ENCODE data around the gene PARK7. TPM values are rescaled to one million over a fixed set of nuclear protein-coding genes. Genes with fewer than 3 reads are reported as not detected.

Gene PARK7
- total RNA-seq, 1 experiment from 2014 or later = 257 TPM

- peak; percentile 18 for DNase-seq (ENCODE audit: low read depth)
These were observed 61.9 kb downstream of the PARK7 start for GRCh38 chr1:8023287-8023994.

DNA sequence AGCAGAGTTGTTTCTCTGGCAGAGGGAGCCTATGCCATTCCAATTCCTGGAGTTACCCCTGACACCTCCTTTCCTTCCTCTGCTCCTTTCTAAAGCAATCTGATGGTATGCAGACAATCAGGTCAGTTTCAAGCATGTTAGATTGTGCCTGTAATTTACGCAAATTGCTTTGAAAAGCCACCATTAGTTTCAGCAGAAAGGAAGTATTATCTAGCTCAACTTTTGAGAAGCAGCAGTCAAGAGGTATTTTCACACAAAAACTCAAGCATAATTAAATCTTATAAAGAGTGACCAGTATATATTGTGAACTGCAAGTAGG lies 62.4 kb downstream of the PARK7 start:
- peak; percentile 14 for DNase-seq (ENCODE audit: low read depth)

- DNase-seq (ENCODE audit: low read depth) = peak; percentile 23
These were observed 62.8 kb downstream of the PARK7 start for GRCh38 chr1:8024329-8024728.

DNA sequence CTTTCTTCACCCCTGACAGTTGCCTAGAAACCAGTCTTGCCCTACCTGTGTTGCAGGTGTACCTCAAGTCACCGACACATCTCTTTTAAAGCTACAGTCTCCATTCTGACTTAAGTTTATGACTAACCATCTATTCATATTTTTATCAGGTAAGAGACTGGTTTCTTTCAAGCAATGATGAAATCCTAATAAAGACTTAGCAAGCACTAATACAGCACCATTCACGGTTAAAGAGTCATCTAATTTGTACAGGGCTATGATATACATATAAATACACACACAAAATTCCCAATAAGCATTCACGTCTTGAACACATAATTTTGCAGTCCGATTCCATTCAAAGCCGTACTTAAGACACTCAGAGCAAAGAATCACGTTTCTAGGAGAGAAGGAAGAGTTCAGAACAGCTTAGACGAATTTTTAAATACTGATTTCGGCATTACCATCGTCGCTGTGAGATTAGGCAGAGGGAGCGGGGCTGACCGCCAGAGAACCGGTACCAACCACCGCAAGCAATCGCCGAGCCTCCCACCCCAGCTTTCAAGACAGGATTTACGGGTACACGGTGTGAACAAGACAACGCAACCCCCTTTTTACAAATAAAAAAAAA lies 63.7 kb downstream of the PARK7 start:
- peak; percentile 49 for DNase-seq (ENCODE audit: low read depth)

DNA sequence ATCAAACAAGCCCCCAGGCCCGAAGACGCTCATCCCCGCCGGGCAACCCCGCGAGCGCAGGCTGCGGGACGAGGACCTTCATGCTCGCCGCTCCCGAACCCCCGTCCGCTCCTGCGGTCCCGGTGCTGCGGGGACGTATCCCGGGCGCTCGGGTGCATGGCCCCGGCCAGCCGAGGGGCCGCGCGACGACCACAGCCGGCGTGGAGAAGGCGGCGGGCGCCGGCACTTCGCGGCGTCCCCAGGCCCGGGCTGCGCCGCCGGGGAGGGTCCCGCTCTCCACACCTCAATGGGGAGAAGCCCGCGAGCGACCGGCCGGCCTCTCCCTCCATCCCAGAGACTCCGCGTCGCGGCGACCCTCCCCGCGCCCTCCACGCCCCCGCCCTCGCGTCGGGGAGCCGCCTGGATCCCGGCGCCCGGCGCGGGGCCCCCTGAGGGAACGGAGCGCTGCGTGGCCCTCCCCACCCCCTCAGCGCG lies 64.2 kb downstream of the PARK7 start:
- DNase-seq (ENCODE audit: low read depth) = no peak

DNA sequence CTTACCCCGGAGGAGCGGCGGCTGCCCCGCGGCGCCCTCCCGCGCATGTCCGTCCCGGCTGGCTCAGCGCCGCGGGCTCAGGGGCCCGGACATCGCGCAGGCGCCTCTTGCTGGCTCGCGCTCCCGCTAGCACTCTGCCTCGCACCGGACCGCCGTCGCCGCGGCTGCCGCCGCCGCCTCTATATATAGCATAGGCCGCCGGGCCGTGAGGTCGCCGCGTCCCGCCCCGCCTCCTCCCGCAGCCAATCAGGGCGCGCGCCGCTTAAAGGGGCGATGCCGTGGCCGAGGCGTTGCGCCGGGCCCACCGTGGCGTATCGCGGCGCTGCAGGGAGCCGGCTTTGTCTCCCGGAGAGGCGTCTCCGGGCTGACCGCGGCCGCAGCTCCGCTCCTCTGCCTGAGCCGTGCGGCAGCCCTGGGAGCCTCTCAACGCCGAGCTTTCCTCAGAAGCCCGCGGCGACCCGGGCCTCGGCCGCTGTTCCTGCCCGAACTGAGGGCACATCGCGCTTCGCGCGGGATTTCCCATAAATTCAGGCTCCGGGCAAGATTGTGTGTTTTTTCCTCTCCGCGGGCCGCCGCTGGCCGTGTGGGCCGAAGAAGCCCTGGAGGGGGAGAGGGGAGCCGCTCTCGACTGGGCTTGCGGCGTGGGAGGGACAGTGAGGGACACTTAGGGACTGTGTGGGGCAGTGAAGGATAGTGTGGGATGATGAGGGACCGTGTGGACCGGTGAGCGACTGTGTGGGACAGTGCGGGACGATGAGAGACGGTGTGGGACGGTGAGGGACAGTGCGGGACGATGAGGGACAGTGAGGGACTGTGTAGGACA lies 64.9 kb downstream of the PARK7 start, which contains the start of gene ERRFI1:
Gene ERRFI1, minus strand, starts transcription at position 157 of the 823 bp plus-strand sequence. CDS start 10,690 bp downstream, outside the sequence.
- peak; percentile 95 for DNase-seq (ENCODE audit: low read depth)

DNA sequence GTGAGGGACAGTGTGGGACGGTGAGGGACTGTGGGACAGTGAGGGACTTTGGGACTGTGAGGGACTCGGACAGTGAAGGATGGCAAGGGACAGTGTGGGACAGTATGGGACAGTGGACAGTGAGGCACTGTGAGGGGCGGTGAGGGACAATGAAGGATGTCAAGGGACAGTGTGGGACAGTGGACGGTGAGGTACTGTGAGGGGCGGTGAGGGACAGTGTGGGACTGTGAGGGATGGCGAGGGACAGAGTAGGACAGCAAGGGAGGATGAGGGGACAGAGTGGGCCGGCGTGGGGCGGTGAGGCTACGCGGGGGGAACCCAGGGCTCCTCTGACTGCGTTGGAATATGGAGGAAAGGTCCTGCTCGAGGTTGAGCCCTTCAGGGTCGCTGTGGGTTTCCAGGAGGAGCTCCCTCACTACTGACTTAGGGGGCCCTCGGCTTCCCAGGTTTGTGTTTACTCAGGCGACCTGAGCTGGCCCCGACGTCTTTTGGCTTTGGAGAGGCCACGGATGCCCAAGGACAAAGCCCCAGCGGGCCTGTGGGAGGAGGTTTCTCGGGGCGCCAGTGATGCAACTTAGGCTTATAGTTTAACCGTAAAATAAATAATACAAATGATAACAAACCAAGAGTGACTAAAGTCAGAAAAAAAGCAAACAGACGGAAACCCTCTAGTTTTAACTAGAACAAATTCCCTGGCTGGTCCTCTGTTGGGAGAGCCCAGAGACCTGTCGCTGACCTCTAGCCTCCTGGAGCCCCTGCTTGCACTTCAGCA lies 65.7 kb downstream of the PARK7 start:
- peak; percentile 75 for DNase-seq (ENCODE audit: low read depth)

DNA sequence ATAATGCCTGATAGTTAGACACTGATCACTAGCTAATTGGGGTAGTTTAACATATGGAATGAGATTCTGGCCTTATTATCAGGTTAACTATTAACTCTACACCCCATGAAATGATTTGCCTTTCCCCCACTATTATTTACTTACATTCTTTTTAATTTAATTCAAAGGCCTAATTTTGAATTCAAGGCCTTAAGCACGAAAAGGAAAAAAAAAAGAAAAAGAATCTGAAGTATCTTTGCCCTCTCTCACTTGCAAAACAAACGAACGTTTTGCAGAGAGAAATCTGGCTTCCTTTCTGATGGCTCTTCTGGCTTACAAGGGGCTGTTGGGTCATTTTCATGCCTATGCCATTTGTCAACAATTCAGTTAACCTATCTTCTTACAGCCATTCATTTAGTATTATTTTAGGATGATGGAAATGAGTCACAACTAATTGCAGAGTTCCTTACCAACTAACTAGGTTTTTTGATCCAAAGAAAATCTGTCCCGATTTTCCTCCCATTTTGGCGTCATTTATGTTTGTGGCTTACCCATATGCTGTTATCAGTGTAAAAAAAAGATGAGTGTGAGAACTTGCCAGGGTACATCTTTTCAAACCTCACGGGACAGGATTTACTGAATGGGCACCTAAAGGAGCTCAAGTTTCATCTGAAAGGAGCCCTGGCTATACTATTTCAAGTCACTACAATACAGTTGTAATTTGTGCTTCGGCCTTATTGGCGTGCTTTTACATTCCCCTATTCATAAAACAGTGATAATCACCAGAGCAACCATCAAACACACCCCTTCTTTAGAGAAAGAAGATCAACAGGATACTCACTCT lies 66.4 kb downstream of the PARK7 start:
- peak; percentile 88 for DNase-seq (ENCODE audit: low read depth)

GRCh38 chr1:8028571-8028910 lies 67.0 kb downstream of the PARK7 start:
- DNase-seq (ENCODE audit: low read depth) = no peak

GRCh38 chr1:8031176-8031785 lies 69.8 kb downstream of the PARK7 start:
- DNase-seq (ENCODE audit: low read depth) = peak; percentile 65

GRCh38 chr1:8032366-8032910 lies 70.9 kb downstream of the PARK7 start:
- DNase-seq (ENCODE audit: low read depth) = no peak

DNA sequence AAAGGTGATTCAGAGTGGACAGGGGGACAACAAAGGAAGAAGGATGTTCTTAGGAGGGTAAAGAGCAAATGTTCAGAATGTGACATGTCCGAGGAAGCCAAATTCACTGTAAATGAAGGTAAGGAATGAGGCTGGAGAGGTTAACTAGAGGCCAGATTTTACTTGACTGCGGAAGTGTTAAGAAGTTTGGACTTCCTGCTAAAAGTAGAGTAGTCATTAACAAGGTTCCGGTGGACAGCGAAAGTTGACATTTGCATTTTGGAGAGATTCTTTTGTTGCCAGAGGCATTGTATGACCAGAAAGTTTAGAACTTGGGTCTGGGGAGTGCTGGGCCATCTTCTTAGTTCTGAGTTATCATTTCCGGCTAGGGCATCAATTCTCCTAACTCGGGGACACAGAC lies 71.8 kb downstream of the PARK7 start:
- DNase-seq (ENCODE audit: low read depth) = no peak

Other genes starting within 250 kb of the PARK7 start
- 161 and 225 TPM in 2 replicates for gene VAMP3, start 190.4 kb upstream of the PARK7 start, total RNA-seq (2014; rRNA removed)
- gene PER3, start 177.4 kb upstream of the PARK7 start, total RNA-seq (2014; rRNA removed) = 2.5 and 3.1 TPM in 2 replicates
- not detected in 2 replicates for gene UTS2, start 108.6 kb upstream of the PARK7 start, total RNA-seq (2014; rRNA removed)
- gene TNFRSF9, start 20.9 kb upstream of the PARK7 start, total RNA-seq (2014; rRNA removed) = 0.06 TPM in 1 of 2 replicates, not detected in the other
- gene ERRFI1, start 64.6 kb downstream of the PARK7 start, total RNA-seq (2014; rRNA removed) = 313 and 316 TPM in 2 replicates